Fibroblast of mammary gland (primary cell): Measurements from ENCODE around the gene IGFBP4.

Source experiments
- DNase-seq: peaks from one replicate; pipeline ENCODE4 v3.0.0-alpha.2; 2010; ENCODE audit warnings: low read depth
- H3K4me3 ChIP-seq: 2 replicates; pipeline ENCODE4 v1.5.1; 2011; ENCODE audit warnings: low read depth, mild to moderate bottlenecking, low read length, moderate library complexity; ENCODE audit not compliant: control insufficient read depth
- TF ChIP-seq, protein P1 (sequence below): conservative IDR thresholded peaks from 2 replicates; pipeline ENCODE4 v1.5.1; 2011; ENCODE audit warnings: low read depth, low read length, inconsistent platforms; ENCODE audit not compliant: control insufficient read depth, insufficient read depth

IGFBP4 gene

DNA sequence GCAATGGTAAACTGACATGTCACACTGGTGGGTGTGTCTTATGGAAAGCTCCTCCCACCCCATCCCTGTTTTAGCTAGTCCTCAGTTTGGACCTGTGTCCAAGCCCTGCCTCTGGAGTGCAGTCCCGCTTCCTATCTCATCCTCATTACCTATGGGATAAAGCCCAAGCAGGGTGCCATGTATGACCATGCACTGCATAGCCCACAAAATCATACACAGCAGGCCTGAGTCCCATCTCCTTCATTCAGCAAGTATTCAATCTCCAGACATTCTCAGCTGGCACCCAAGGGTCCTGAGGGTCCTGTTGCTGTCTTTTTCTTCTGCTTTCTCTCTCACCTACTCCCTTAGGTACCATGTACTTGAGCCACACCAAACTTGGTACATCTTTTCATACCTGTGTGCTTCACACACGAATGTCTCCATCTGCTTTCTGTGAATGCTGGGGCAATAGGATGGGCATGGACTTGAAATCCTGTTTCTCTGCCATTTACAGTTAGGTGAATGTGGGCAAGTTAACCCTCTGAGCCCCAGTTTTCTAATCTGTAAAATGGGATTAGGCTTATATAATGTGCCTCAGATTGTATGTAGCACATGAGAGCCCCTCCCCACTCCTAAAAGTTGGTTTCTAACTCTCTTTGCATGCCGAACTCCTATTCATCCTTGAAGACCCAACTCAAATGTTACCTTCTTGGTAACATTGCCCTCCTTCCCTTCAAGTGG, 29.6 kb downstream of the IGFBP4 start:
- TF ChIP-seq, protein P1, sequence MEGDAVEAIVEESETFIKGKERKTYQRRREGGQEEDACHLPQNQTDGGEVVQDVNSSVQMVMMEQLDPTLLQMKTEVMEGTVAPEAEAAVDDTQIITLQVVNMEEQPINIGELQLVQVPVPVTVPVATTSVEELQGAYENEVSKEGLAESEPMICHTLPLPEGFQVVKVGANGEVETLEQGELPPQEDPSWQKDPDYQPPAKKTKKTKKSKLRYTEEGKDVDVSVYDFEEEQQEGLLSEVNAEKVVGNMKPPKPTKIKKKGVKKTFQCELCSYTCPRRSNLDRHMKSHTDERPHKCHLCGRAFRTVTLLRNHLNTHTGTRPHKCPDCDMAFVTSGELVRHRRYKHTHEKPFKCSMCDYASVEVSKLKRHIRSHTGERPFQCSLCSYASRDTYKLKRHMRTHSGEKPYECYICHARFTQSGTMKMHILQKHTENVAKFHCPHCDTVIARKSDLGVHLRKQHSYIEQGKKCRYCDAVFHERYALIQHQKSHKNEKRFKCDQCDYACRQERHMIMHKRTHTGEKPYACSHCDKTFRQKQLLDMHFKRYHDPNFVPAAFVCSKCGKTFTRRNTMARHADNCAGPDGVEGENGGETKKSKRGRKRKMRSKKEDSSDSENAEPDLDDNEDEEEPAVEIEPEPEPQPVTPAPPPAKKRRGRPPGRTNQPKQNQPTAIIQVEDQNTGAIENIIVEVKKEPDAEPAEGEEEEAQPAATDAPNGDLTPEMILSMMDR, result no peak
- DNase-seq, result peak; percentile 45
- H3K4me3 ChIP-seq, result no peak overlapping the region

DNA sequence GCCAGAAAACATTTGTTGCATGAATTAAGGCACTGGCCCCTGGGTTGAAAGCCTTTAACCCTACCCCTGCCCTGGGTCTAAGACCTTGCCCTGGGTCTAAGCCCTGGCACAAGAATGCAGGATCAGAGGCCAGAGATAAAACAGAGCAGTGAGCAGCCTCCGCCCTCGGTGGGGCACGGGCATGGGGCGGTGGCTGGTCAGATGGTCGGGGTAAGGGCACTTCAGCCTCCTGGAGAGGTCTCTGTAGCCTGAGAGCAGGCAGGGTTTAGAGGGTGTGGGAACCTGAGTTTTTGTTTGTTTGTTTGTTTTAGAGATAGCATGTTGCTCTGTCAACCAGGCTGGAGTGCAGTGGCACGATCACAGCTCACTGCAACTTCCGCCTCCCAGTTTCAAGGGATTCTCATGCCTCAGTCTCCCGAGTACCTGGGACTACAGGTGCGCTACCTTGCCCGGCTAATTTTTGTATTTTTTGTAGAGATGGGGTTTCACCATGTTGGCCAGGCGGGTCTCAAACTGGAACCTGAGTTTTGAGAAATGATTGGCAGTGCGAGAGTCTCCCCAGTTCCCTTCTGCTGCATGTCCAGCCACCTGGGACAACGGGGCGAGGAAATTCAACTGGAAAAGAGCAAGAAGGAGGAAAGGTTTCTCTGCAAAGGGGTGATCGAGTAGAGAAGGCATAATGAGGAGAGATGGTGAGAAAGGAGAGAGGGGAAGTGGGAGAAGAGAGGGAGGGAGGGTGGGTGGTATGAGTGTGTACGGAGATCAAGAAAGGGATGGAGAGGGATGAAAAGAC, 30.5 kb downstream of the IGFBP4 start:
- no peak overlapping the region for H3K4me3 ChIP-seq
- DNase-seq, result no peak
- TF ChIP-seq, protein P1, result no peak

DNA sequence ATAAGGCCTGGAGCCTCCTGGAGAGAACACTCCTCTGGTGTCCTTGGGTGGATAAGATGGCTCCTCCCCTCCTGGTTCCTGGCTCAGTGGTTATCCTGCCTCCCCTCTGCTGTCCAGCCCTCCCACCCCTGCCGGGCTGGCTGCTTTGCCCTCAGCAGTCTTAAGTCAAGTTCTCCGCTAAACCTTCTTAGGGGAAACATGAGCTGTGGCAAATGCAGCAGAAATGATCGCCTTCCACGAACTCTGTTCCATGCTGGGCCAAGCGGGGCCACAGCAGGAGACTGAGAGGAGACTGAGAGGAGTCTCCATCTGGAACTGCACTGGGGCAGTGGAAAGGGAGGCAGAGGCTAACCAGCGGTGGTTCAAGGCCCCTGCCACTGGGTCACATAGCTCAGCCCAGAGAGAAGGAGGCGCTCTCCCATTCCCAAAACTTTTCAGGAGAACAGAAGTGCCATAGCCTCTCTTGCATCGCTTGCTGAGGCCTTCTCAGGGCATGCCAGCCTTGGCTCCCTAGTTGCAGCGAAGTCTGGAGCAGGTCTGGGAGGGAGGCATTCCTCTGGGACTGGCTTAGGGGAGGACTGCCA, 31.3 kb downstream of the IGFBP4 start:
- no peak for DNase-seq
- no peak overlapping the region for H3K4me3 ChIP-seq
- TF ChIP-seq, protein P1, result no peak

DNA sequence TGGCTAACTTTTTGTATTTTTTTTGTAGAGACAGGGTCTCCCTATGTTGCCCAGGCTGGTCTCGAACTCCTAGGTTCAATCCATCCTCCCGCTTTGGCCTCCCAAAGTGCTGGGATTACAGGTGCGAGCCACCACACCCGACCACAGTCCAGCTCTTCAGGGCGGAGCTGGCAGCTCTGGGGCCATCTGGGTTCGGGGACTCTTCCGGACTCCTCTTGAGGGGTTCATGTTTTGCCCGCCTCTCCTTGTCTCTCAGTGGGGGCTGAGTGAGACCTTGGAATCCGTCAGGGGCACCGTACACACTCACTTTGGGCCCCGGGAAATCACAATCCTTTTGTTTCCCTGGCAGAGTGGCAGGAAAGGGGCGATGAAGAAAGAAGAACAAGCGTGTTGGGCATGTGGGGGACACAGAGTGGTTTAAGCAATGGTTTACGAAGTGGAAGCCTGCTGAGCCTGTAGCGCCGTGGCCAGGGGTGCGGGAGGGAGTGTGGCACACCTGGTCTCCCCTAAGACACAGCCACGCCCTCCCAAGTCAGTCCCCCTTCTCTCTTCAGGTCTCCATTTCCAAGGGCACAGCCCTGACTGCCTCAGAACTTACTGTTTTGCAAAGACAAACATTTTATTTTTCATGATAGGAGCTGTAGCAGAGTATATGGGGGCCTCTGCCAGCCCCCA, 32.1 kb downstream of the IGFBP4 start:
- TF ChIP-seq, protein P1, result no peak
- H3K4me3 ChIP-seq, result no peak overlapping the region
- DNase-seq, result no peak

DNA sequence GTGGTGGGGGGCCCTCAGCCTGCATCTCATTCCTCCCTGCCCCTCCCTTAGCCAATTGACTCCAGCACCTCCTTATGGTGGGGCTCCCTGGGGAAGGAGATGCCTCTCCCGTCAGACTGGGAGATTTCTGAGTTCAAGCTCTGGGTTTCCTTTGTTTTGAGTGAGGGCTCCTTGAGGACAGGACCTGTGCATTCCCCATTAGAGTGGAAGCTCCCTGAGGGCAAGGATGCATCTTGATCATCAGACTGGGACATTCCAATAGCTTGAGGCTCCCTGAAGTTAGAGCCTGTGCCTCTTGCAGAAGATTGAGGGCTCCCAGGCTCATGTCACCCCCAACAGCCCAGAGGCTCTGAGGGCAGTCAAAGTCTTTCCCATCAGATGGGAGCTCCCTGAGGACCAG, 34.5 kb downstream of the IGFBP4 start:
- H3K4me3 ChIP-seq, result no peak overlapping the region
- TF ChIP-seq, protein P1, result no peak
- no peak for DNase-seq

DNA sequence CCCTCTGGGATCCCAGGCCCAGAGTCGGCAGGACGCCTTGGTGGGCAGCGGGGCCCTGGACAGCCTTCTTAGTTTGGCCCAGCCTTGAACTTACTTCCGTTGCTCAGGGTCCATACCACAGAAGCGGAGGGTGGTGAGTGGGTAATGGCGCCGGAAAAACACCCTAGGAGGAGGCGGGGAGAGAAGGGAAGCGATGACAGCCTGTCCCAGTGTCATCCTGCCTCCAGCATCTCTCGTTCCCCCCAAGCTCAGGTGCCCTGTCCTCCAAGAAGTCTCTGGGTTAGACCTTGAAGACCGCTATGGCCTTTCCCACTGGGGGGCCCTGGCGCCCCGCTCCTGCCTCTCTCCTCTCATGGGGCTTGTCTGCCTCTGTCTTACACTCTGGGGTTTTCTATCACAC, 35.2 kb downstream of the IGFBP4 start:
- TF ChIP-seq, protein P1, result no peak
- H3K4me3 ChIP-seq, result no peak overlapping the region
- no peak for DNase-seq
